Panc1 (cell line): ENCODE data around the gene ASPA.

ENCODE experiments used
- CTCF ChIP-seq: fragments of 450-650 bp; IDR thresholded peaks from 2 replicates; pipeline ENCODE4 v1.5.1; 2017; ENCODE audit warnings: mild to moderate bottlenecking
- POLR2AphosphoS5 ChIP-seq: IDR thresholded peaks from 2 replicates; pipeline ENCODE4 v1.6.1; 2012; ENCODE audit warnings: mild to moderate bottlenecking, low read depth, low read length, moderate library complexity

- TF ChIP-seq POLR2AphosphoS5 (no peak), CTCF (no peak)
These were observed 32.1 kb downstream of the ASPA start for GRCh38 chr17:3507869-3508268.
